Suprapubic skin (tissue), 3 donors: ENCODE data around the gene TAL2.

Experiments
- CTCF ChIP-seq, 2 donors: fragments of 200-600 bp in 1 of 2; fragments of 450-650 bp in 1 of 2; sonication (generic) in 1 of 2; IDR thresholded peaks; one replicate each; pipeline ENCODE4 v1.5.1; 2016 to 2019; ENCODE audit warnings: antibody characterized with exemption in 2 of 2, mild to moderate bottlenecking in 1 of 2, moderate library complexity in 1 of 2
- EP300 ChIP-seq: sonication (generic); formaldehyde crosslinking; IDR thresholded peaks from one replicate; pipeline ENCODE4 v1.6.1; 2017; ENCODE audit warnings: antibody characterized with exemption
- POLR2A ChIP-seq, 2 donors: fragments of 450-650 bp; IDR thresholded peaks; one replicate each; pipeline ENCODE4 v1.6.1; 2017; ENCODE audit warnings: antibody characterized with exemption in 2 of 2, mild to moderate bottlenecking in 2 of 2, moderate library complexity in 2 of 2

- no peak for TF ChIP-seq POLR2A (IDR thresholded peaks at IDR 0.05)
- TF ChIP-seq CTCF (IDR thresholded peaks at IDR 0.05): no peak
- TF ChIP-seq EP300: no peak
Observed at GRCh38 chr9:105678163-105678562, 15.9 kb downstream of the TAL2 start.
